Measurements from ENCODE around the gene COL6A1. TPM values are rescaled to one million over a fixed set of nuclear protein-coding genes. Genes with fewer than 3 reads are reported as not detected.

COL6A1 gene
- polyA plus RNA-seq, 1 donor from 2014 or later: 29.4 TPM

DNA sequence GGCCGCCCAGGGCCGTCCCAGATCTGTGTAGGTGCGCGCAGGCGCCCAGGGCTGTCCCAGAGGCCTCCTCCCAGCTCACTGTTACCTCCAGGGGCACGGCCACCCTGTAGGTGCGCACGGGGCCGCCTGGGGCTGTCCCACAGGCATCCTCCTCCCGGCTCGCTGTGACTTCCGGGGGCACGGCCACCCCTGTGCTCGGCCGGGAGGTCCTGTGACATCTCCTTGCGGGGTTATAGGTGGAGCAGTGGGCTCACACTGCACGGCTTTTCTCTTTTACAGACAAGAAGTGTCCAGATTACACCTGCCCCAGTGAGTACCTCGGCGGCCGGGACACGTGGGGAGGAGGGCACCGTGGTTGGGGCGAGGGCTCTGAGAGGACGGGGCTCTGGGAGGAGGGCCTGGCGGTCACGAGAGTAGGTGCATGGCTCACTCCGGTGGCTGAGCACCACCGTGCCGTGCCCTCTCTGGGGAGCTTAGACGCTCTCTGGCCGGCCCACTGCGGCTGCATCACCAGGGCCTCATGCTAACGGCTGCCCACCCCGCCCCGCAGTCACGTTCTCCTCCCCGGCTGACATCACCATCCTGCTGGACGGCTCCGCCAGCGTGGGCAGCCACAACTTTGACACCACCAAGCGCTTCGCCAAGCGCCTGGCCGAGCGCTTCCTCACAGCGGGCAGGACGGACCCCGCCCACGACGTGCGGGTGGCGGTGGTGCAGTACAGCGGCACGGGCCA is 21.4 kb downstream of the COL6A1 start:
- Histone ChIP-seq H3K79me2 (replicated peaks; ENCODE audit: insufficient read depth, low read length) (no peaks in the 10 kb centered on the region), H3K4me3 (ENCODE audit: low read length) (no peak overlapping the region), H3K9ac (ENCODE audit: low read length) (no peak overlapping the region), H4K20me1 (ENCODE audit: insufficient read depth) (no peaks in the 10 kb centered on the region), H3K4me2 (ENCODE audit: low read length) (no peak overlapping the region), H3K36me3 (ENCODE audit: insufficient read depth, low read length) (no peaks in the 10 kb centered on the region), H3K27ac (ENCODE audit: low read length) (no peak overlapping the region), H2AFZ (ENCODE audit: low read depth, low read length) (no peak overlapping the region), H3K27me3 (ENCODE audit: insufficient read depth, low read depth, low read length) (no peaks in the 10 kb centered on the region), H3F3A (ENCODE audit: insufficient read depth, low read length, poor library complexity, severe bottlenecking) (no peaks in the 10 kb centered on the region), H3K9me2 (ENCODE audit: insufficient read depth, low read length) (no peaks in the 10 kb centered on the region), H3K9me3 (ENCODE audit: low read length) (no peaks in the 10 kb centered on the region)
- TF ChIP-seq, protein P1, sequence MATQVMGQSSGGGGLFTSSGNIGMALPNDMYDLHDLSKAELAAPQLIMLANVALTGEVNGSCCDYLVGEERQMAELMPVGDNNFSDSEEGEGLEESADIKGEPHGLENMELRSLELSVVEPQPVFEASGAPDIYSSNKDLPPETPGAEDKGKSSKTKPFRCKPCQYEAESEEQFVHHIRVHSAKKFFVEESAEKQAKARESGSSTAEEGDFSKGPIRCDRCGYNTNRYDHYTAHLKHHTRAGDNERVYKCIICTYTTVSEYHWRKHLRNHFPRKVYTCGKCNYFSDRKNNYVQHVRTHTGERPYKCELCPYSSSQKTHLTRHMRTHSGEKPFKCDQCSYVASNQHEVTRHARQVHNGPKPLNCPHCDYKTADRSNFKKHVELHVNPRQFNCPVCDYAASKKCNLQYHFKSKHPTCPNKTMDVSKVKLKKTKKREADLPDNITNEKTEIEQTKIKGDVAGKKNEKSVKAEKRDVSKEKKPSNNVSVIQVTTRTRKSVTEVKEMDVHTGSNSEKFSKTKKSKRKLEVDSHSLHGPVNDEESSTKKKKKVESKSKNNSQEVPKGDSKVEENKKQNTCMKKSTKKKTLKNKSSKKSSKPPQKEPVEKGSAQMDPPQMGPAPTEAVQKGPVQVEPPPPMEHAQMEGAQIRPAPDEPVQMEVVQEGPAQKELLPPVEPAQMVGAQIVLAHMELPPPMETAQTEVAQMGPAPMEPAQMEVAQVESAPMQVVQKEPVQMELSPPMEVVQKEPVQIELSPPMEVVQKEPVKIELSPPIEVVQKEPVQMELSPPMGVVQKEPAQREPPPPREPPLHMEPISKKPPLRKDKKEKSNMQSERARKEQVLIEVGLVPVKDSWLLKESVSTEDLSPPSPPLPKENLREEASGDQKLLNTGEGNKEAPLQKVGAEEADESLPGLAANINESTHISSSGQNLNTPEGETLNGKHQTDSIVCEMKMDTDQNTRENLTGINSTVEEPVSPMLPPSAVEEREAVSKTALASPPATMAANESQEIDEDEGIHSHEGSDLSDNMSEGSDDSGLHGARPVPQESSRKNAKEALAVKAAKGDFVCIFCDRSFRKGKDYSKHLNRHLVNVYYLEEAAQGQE (IDR thresholded peaks at IDR 0.05; ENCODE audit: borderline replicate concordance): no peak
- no peak for TF ChIP-seq TAF1 (IDR thresholded peaks at IDR 0.05; ENCODE audit: low read depth)
- no peak for TF ChIP-seq RAD21 (conservative IDR thresholded peaks at IDR 0.05)
- TF ChIP-seq SMC3 (conservative IDR thresholded peaks at IDR 0.05; ENCODE audit: poor library complexity): no peak
- TF ChIP-seq EP300 (conservative IDR thresholded peaks at IDR 0.05; ENCODE audit: poor library complexity, severe bottlenecking): no peak
- no peak for TF ChIP-seq EZH2 (IDR thresholded peaks at IDR 0.05; ENCODE audit: borderline replicate concordance, insufficient read depth, low read length, poor library complexity, severe bottlenecking)
- no peak for TF ChIP-seq MXI1 (conservative IDR thresholded peaks at IDR 0.05; ENCODE audit: poor library complexity, severe bottlenecking)
- no peak for TF ChIP-seq POLR2AphosphoS5 (IDR thresholded peaks at IDR 0.05)
- TF ChIP-seq, protein P2, sequence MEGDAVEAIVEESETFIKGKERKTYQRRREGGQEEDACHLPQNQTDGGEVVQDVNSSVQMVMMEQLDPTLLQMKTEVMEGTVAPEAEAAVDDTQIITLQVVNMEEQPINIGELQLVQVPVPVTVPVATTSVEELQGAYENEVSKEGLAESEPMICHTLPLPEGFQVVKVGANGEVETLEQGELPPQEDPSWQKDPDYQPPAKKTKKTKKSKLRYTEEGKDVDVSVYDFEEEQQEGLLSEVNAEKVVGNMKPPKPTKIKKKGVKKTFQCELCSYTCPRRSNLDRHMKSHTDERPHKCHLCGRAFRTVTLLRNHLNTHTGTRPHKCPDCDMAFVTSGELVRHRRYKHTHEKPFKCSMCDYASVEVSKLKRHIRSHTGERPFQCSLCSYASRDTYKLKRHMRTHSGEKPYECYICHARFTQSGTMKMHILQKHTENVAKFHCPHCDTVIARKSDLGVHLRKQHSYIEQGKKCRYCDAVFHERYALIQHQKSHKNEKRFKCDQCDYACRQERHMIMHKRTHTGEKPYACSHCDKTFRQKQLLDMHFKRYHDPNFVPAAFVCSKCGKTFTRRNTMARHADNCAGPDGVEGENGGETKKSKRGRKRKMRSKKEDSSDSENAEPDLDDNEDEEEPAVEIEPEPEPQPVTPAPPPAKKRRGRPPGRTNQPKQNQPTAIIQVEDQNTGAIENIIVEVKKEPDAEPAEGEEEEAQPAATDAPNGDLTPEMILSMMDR (IDR thresholded peaks at IDR 0.05; ENCODE audit: poor library complexity, severe bottlenecking): no peak

DNA sequence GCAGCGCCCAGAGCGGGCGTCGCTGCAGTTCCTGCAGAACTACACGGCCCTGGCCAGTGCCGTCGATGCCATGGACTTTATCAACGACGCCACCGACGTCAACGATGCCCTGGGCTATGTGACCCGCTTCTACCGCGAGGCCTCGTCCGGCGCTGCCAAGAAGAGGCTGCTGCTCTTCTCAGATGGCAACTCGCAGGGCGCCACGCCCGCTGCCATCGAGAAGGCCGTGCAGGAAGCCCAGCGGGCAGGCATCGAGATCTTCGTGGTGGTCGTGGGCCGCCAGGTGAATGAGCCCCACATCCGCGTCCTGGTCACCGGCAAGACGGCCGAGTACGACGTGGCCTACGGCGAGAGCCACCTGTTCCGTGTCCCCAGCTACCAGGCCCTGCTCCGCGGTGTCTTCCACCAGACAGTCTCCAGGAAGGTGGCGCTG is 22.0 kb downstream of the COL6A1 start:
- no peak overlapping the region for H3K27ac ChIP-seq (ENCODE audit: low read length)
- no peak overlapping the region for H2AFZ ChIP-seq (ENCODE audit: low read depth, low read length)
- no peaks in the 10 kb centered on the region for H3K36me3 ChIP-seq (ENCODE audit: insufficient read depth, low read length)
- no peaks in the 10 kb centered on the region for H3K9me3 ChIP-seq (ENCODE audit: low read length)
- no peaks in the 10 kb centered on the region for H4K20me1 ChIP-seq (ENCODE audit: insufficient read depth)
- no peaks in the 10 kb centered on the region for H3F3A ChIP-seq (ENCODE audit: insufficient read depth, low read length, poor library complexity, severe bottlenecking)
- H3K27me3 ChIP-seq (ENCODE audit: insufficient read depth, low read depth, low read length): no peaks in the 10 kb centered on the region
- H3K9ac ChIP-seq (ENCODE audit: low read length): no peak overlapping the region
- H3K4me2 ChIP-seq (ENCODE audit: low read length): no peak overlapping the region
- no peak overlapping the region for H3K4me3 ChIP-seq (ENCODE audit: low read length)
- TF ChIP-seq, protein P1 (IDR thresholded peaks at IDR 0.05; ENCODE audit: borderline replicate concordance): no peak
- TF ChIP-seq POLR2AphosphoS5 (IDR thresholded peaks at IDR 0.05) (no peak), MXI1 (conservative IDR thresholded peaks at IDR 0.05; ENCODE audit: poor library complexity, severe bottlenecking) (no peak), EZH2 (IDR thresholded peaks at IDR 0.05; ENCODE audit: borderline replicate concordance, insufficient read depth, low read length, poor library complexity, severe bottlenecking) (no peak), EP300 (conservative IDR thresholded peaks at IDR 0.05; ENCODE audit: poor library complexity, severe bottlenecking) (no peak), RAD21 (conservative IDR thresholded peaks at IDR 0.05) (no peak), TAF1 (IDR thresholded peaks at IDR 0.05; ENCODE audit: low read depth) (no peak), SMC3 (conservative IDR thresholded peaks at IDR 0.05; ENCODE audit: poor library complexity) (no peak)
- TF ChIP-seq, protein P2 (IDR thresholded peaks at IDR 0.05; ENCODE audit: poor library complexity, severe bottlenecking): no peak
- no peaks in the 10 kb centered on the region for H3K79me2 ChIP-seq (replicated peaks; ENCODE audit: insufficient read depth, low read length)
- H3K9me2 ChIP-seq (ENCODE audit: insufficient read depth, low read length): no peaks in the 10 kb centered on the region

Data from neural cell (in vitro differentiated cells).